Fibroblast of the aortic adventitia (primary cell): Measurements from ENCODE around the gene CNNM3. TPM values are rescaled to one million over a fixed set of nuclear protein-coding genes. Genes with fewer than 3 reads are reported as not detected.

Experiments used
- DNase-seq: peaks from one replicate; pipeline ENCODE4 v3.0.0-alpha.2; 2010; ENCODE audit warnings: low read depth
- H3K4me3 ChIP-seq: 2 replicates; pipeline ENCODE4 v1.5.1; 2011; ENCODE audit warnings: low read depth, mild to moderate bottlenecking, control low read depth, low read length, moderate library complexity
- total RNA-seq: library from RNA; depleted of rRNA; stranded (reverse); fragments of >200 nt; gene quantifications from 2 replicates; pipeline ENCODE4 v1.2.3, GENCODE V29; 2012; ENCODE audit warnings: low replicate concordance
- TF ChIP-seq, protein P1 (sequence below): IDR thresholded peaks from 2 replicates; pipeline ENCODE4 v1.5.1; 2011; ENCODE audit warnings: mild to moderate bottlenecking, low read length, control low read depth, inconsistent platforms; ENCODE audit not compliant: insufficient read depth

CNNM3 gene
- total RNA-seq, 1 donor = 6.9 TPM

- TF ChIP-seq, protein P1, sequence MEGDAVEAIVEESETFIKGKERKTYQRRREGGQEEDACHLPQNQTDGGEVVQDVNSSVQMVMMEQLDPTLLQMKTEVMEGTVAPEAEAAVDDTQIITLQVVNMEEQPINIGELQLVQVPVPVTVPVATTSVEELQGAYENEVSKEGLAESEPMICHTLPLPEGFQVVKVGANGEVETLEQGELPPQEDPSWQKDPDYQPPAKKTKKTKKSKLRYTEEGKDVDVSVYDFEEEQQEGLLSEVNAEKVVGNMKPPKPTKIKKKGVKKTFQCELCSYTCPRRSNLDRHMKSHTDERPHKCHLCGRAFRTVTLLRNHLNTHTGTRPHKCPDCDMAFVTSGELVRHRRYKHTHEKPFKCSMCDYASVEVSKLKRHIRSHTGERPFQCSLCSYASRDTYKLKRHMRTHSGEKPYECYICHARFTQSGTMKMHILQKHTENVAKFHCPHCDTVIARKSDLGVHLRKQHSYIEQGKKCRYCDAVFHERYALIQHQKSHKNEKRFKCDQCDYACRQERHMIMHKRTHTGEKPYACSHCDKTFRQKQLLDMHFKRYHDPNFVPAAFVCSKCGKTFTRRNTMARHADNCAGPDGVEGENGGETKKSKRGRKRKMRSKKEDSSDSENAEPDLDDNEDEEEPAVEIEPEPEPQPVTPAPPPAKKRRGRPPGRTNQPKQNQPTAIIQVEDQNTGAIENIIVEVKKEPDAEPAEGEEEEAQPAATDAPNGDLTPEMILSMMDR = no peak
- no peak for DNase-seq
- no peak overlapping the region for H3K4me3 ChIP-seq
Observed at GRCh38 chr2:96841701-96842495, 25.8 kb downstream of the CNNM3 start.

- no peak for DNase-seq
- H3K4me3 ChIP-seq = no peak overlapping the region
- TF ChIP-seq, protein P1 = no peak
Observed at GRCh38 chr2:96842600-96842999, 26.5 kb downstream of the CNNM3 start.

GRCh38 chr2:96843538-96844268, 27.6 kb downstream of the CNNM3 start, which contains the start of gene ANKRD23:
ANKRD23 (minus strand) TSS chr2:96844021; CDS start chr2:96843992, 29 bp downstream.
- TF ChIP-seq, protein P1 = no peak
- H3K4me3 ChIP-seq = no peak within 1 kb of the TSS
- no peak for DNase-seq

DNA sequence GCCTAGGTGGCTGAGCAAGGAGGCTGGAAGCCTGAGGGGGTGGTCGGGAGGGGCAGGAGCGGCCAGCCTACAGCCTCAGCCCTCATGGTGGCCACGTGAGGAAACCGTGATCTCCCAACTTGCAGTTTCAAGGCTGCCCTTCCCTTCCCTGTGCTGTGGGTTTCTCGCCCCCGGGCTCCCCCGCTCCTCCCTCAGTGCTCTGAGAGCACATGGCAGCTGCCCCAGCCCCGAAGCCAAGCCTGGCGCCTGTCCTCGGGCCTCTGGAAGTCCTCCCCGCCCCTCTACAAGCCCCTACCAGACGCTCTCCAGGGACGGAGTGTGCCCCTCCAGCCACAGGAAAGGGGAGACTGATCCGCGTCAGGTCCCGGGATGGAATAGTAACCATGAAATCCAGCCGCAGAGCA, 28.3 kb downstream of the CNNM3 start:
- H3K4me3 ChIP-seq = no peak overlapping the region
- no peak for DNase-seq
- TF ChIP-seq, protein P1 = no peak

DNA sequence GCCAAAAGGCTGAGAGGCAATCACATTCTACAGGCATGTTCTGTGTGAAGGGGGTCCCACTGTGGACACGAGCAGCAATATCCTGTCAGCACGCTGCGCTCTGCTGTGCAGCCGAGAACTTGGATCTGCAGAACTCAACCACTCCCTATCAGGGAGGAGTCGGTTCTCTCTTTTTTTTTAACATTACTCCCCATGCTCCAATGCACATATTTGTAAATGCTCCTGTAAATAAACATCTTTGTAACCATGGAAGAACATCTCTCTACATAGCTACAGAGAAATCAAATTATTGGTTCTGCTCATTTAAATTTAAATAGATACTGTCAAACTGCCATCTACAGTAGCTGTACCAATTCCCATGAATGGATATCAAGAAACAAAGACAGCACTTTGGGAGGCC, 30.8 kb downstream of the CNNM3 start:
- H3K4me3 ChIP-seq = no peak overlapping the region
- TF ChIP-seq, protein P1 = no peak
- no peak for DNase-seq

GRCh38 chr2:96847586-96847985, 31.5 kb downstream of the CNNM3 start:
- TF ChIP-seq, protein P1 = no peak

More at GRCh38 chr2:96847586-96847985, 31.5 kb downstream of the CNNM3 start:
- no peak overlapping the region for H3K4me3 ChIP-seq
- no peak for DNase-seq
